ENCODE data around the gene POLR2L.

GRCh38 chr11:808427-809286 lies 33.7 kb downstream of the POLR2L start:
- no peak for TF ChIP-seq POLR2A (IDR thresholded peaks at IDR 0.05; ENCODE audit: low read length)
- TF ChIP-seq GATA1 (IDR thresholded peaks at IDR 0.05; ENCODE audit: low read depth, low read length), result no peak

Data from erythroblast (primary cell).